Spleen (tissue), 7 donors: ENCODE measurements around the gene CD81.

Source experiments
- CTCF ChIP-seq, 11 experiments: fragments of 200-600 bp in 7 of 11; fragments of 450-650 bp in 4 of 11; sonication (generic) in 4 of 11; IDR thresholded peaks in 8 of 11; conservative IDR thresholded peaks in 3 of 11; 1 replicate in 7 of 11; 2 replicates in 4 of 11; pipeline versions ENCODE4 v1.4.0 to v1.8.0; 2016 to 2021; ENCODE audit warnings: antibody characterized with exemption in 11 of 11, inconsistent platforms in 4 of 11, mild to moderate bottlenecking in 1 of 11
- POLR2A ChIP-seq, 3 donors: fragments of 450-650 bp; IDR thresholded peaks; one replicate each; pipeline ENCODE4 v1.5.1; 2017; ENCODE audit warnings: antibody characterized with exemption in 3 of 3, mild to moderate bottlenecking in 1 of 3
- POLR2AphosphoS5 ChIP-seq, 3 donors: sonication (generic); formaldehyde crosslinking; IDR thresholded peaks; one replicate each; pipeline ENCODE4 v1.5.1; 2017; ENCODE audit warnings: antibody characterized with exemption in 3 of 3
- donor health status: DM: no; HTN: no; CAD: no; lungs with moderate emphysema.
- donor health status: DM: no; HTN: no; CAD: no.
- donor health status: DM: no; HTN: no; CAD: no.

GRCh38 chr11:2368851-2369180 lies 8.3 kb upstream of the CD81 start:
- TF ChIP-seq CTCF (IDR thresholded peaks at IDR 0.05 in 8 of 11, conservative IDR thresholded peaks at IDR 0.05 in 3 of 11): no peak
- no peak for TF ChIP-seq POLR2A (IDR thresholded peaks at IDR 0.05)
- TF ChIP-seq POLR2AphosphoS5 (IDR thresholded peaks at IDR 0.05): no peak
